NT2/D1 (cell line): ENCODE results near the gene MARCHF2.

Experiments
- YY1 ChIP-seq: IDR thresholded peaks from 2 replicates; pipeline ENCODE4 v1.6.1; 2011; ENCODE audit not compliant: insufficient read length, insufficient read depth
- ZNF274 ChIP-seq: IDR thresholded peaks from 2 replicates; pipeline ENCODE4 v1.6.1; 2011; ENCODE audit warnings: mild to moderate bottlenecking, low read depth, low read length

DNA sequence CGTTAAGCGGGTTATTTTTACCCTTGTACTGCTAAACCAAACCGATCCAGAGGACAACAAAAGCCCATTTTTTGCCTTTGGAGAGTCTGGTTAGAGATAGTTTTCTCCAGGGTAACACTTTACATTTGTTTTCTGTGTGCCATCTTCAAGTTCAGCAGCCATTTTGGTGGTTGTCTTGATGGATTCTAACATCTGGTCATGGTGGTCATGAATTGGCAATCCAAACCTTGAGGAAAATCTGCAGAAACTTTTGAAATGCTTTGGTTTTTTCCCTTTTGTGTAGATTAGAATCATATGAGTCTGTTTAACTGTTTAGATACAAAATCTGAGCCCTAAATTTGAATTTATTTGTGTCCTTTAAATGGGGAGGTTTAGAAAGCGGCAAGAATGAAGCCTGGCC, 48.3 kb downstream of the MARCHF2 start:
- no peak for TF ChIP-seq YY1
- no peak for TF ChIP-seq ZNF274
